Esophagus squamous epithelium (tissue), 4 donors: ENCODE results near the gene SLC26A11.

Source experiments
- CTCF ChIP-seq, 6 experiments: fragments of 450-650 bp in 4 of 6; fragments of 200-600 bp in 2 of 6; sonication (generic) in 2 of 6; IDR thresholded peaks; one replicate each; pipeline ENCODE4 v1.5.1; 2016 to 2019; ENCODE audit warnings: antibody characterized with exemption in 6 of 6, mild to moderate bottlenecking in 4 of 6, moderate library complexity in 4 of 6
- POLR2A ChIP-seq, 4 donors: fragments of 450-650 bp; IDR thresholded peaks; one replicate each; pipeline ENCODE4 v1.6.1; 2017; ENCODE audit warnings: antibody characterized with exemption in 4 of 4, mild to moderate bottlenecking in 4 of 4, moderate library complexity in 3 of 4

GRCh38 chr17:80247561-80247960 lies 27.3 kb downstream of the SLC26A11 start:
- no peak for TF ChIP-seq POLR2A (IDR thresholded peaks at IDR 0.05)
- TF ChIP-seq CTCF (IDR thresholded peaks at IDR 0.05), result no peak
